ENCODE results near the gene NHS.

NHS gene

DNA sequence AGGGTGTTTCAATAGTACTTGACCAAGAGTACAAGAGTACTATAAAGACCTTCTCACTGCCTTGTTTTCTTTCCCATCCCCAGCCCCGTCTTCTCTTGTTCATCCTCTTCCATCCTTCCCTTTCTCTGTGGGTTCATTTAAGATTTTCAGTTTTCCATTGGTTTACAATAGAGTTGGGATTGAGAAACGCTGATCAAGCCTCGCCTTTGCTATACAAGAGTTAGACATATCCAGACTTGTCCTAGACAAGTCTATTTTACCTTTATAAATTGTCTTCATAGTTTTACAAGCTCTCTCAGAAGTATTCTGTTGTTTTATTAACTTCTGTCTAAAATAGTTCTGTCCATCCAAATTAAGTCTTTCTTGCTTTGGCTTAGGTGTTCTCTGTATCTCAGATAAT is 332.7 kb downstream of the NHS start:
- TF ChIP-seq CTCF (IDR thresholded peaks at IDR 0.05; ENCODE audit: low read length, missing control alignments), result no peak
- no peak for DNase-seq (ENCODE audit: low read depth)
- no peak overlapping the region for H3K4me3 ChIP-seq (replicated peaks; ENCODE audit: low read depth, low read length)

GRCh38 chrX:17710871-17711301 is 335.9 kb downstream of the NHS start:
- no peak for DNase-seq (ENCODE audit: low read depth)
- no peak overlapping the region for H3K4me3 ChIP-seq (replicated peaks; ENCODE audit: low read depth, low read length)
- no peak for TF ChIP-seq CTCF (IDR thresholded peaks at IDR 0.05; ENCODE audit: low read length, missing control alignments)

- DNase-seq (ENCODE audit: low read depth), result no peak
- no peak overlapping the region for H3K4me3 ChIP-seq (replicated peaks; ENCODE audit: low read depth, low read length)
- TF ChIP-seq CTCF (IDR thresholded peaks at IDR 0.05; ENCODE audit: low read length, missing control alignments), result no peak
Measured at GRCh38 chrX:17713288-17713687, 338.3 kb downstream of the NHS start.

DNA sequence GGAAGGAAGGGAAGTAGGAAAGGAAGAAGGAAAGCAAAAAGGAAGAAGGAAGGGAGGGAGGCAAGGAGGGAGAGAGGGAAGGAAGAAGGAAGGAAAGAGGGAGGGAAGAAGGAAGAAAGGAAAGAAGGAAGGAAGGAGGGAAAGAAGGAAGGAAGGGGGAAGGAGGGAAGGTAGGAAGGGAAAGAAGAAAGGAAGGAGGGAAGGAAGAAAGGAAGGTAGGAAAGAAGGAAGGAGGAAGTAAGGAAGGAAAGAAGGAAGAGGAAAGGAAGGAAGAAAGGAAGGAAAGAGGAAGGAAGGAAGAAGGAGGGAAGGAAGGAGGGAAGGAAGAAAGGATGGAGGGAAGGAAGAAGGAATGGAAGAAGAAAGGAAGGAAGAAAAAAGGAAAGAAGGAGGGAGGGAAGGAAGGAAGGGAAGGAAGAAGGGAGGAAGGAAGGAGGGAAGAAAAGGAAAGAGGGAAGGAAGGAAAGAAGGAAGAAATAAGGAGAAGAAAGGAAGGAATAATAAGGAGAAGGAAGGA is 343.7 kb downstream of the NHS start:
- no peak overlapping the region for H3K4me3 ChIP-seq (replicated peaks; ENCODE audit: low read depth, low read length)
- no peak for TF ChIP-seq CTCF (IDR thresholded peaks at IDR 0.05; ENCODE audit: low read length, missing control alignments)
- no peak for DNase-seq (ENCODE audit: low read depth)

- DNase-seq (ENCODE audit: low read depth), result no peak
- no peak overlapping the region for H3K4me3 ChIP-seq (replicated peaks; ENCODE audit: low read depth, low read length)
- no peak for TF ChIP-seq CTCF (IDR thresholded peaks at IDR 0.05; ENCODE audit: low read length, missing control alignments)
Measured at GRCh38 chrX:17719711-17720110, 344.7 kb downstream of the NHS start.

- TF ChIP-seq CTCF (IDR thresholded peaks at IDR 0.05; ENCODE audit: low read length, missing control alignments), result no peak
- no peak for DNase-seq (ENCODE audit: low read depth)
- H3K4me3 ChIP-seq (replicated peaks; ENCODE audit: low read depth, low read length), result no peak overlapping the region
Measured at GRCh38 chrX:17721715-17722114, 346.7 kb downstream of the NHS start.

DNA sequence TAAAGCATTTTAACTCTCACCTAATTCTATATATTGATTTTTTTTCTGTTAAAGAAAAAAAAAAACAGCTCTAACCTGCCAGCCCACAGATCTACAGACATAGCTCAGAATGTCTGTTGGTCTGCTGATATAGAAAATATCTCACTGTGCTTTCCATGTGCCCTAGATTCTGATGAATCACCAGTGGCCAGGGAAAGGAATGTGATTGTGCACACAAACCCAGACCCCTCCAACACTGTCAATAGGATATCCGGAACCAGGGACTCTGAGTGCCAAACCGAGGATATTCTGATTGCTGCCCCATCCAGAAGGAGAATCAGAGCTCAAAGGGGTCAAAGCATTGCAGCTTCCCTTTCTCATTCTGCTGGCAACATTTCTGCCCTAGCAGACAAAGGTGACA is 350.2 kb downstream of the NHS start:
- no peak for DNase-seq (ENCODE audit: low read depth)
- TF ChIP-seq CTCF (IDR thresholded peaks at IDR 0.05; ENCODE audit: low read length, missing control alignments), result no peak

More for the DNA sequence above, 350.2 kb downstream of the NHS start:
- H3K4me3 ChIP-seq (replicated peaks; ENCODE audit: low read depth, low read length), result no peak overlapping the region
